ENCODE results near the gene LYG1. TPM values are rescaled to one million over a fixed set of nuclear protein-coding genes. Genes with fewer than 3 reads are reported as not detected.

Gene LYG1
- 0.98 TPM in 1 of 2 replicates, not detected in the other for total RNA-seq

GRCh38 chr2:99301097-99301496 is at the start of gene LYG1:
Gene LYG1 (minus strand): TSS chr2:99301197. CDS start chr2:99295670, 5,527 bp downstream.

GRCh38 chr2:99337113-99338028 is 36.4 kb upstream of the LYG1 start, which contains the start of gene EIF5B:
Gene EIF5B (plus strand): TSS chr2:99337389. CDS start chr2:99337555, 166 bp downstream.

GRCh38 chr2:99335911-99336803 is 35.2 kb upstream of the LYG1 start, which contains the start of gene TXNDC9:
Gene TXNDC9 (minus strand): TSS chr2:99336333. CDS start chr2:99333210, 3,123 bp downstream.

GRCh38 chr2:99255491-99256318 is 45.3 kb downstream of the LYG1 start, which contains the start of gene LYG2:
Gene LYG2 (minus strand): TSS chr2:99255666. CDS start chr2:99254260, 1,406 bp downstream.

Other genes starting within 250 kb of the LYG1 start
- gene C2orf15, start 159.5 kb downstream of the LYG1 start, total RNA-seq, result 0.33 TPM in 1 of 2 replicates, not detected in the other
- 2.3 and 3.3 TPM in 2 replicates for gene TSGA10, start 146.3 kb downstream of the LYG1 start, total RNA-seq
- gene LIPT1, start 146.2 kb downstream of the LYG1 start, total RNA-seq, result 4.4 and 5.9 TPM in 2 replicates
- gene MITD1, start 120.1 kb downstream of the LYG1 start, total RNA-seq, result 18.6 and 21.9 TPM in 2 replicates
- 42.4 and 59.8 TPM in 2 replicates for gene MRPL30, start 120.0 kb downstream of the LYG1 start, total RNA-seq
- gene LYG2, start 45.5 kb downstream of the LYG1 start, total RNA-seq, result not detected in 2 replicates
- gene TXNDC9, start 35.1 kb upstream of the LYG1 start, total RNA-seq, result 105 and 119 TPM in 2 replicates
- gene EIF5B, start 36.2 kb upstream of the LYG1 start, total RNA-seq, result 22.9 and 27.6 TPM in 2 replicates
- gene REV1, start 188.8 kb upstream of the LYG1 start, total RNA-seq, result 34.0 and 41.9 TPM in 2 replicates